GM12878 (cell line): Measurements from ENCODE around the gene MYO1H.

Experiments
- ATF3 ChIP-seq: IDR thresholded peaks from 2 replicates; pipeline ENCODE4 v1.6.1; 2011; ENCODE audit warnings: low read depth, mild to moderate bottlenecking, low read length, moderate library complexity, borderline replicate concordance; ENCODE audit errors: extremely low read depth
- BRCA1 ChIP-seq: IDR thresholded peaks from 2 replicates; pipeline ENCODE4 v1.6.1; 2011; ENCODE audit warnings: low read depth, low read length, improper control_type of control experiment
- CHD4 ChIP-seq: fragments of 200-600 bp; sonication (generic); IDR thresholded peaks from 2 replicates; pipeline ENCODE4 v1.6.1; 2016; ENCODE audit warnings: mild to moderate bottlenecking
- FOS ChIP-seq: IDR thresholded peaks from 3 replicates; pipeline ENCODE4 v1.6.1; 2011; ENCODE audit warnings: borderline replicate concordance; ENCODE audit not compliant: insufficient read length; ENCODE audit errors: extremely low read depth
- MXI1 ChIP-seq: fragments of 150-350 bp; IDR thresholded peaks from 2 replicates; pipeline ENCODE4 v1.6.1; 2011; ENCODE audit warnings: low read depth, mild to moderate bottlenecking, inconsistent platforms, low read length, improper control_type of control experiment
- NKRF ChIP-seq: fragments of 450-650 bp; conservative IDR thresholded peaks from 2 replicates; pipeline ENCODE4 v1.6.1; 2017; ENCODE audit warnings: mild to moderate bottlenecking, moderate library complexity
- RAD21 ChIP-seq: IDR thresholded peaks from 2 replicates; pipeline ENCODE4 v1.6.1; 2011; ENCODE audit warnings: mild to moderate bottlenecking, low read depth, low read length, moderate library complexity; ENCODE audit not compliant: insufficient read depth
- SREBF1 ChIP-seq: IDR thresholded peaks from 2 replicates; pipeline ENCODE4 v1.6.1; 2012; ENCODE audit warnings: mild to moderate bottlenecking, low read length
- TF ChIP-seq, protein P1 (sequence below), 3 experiments: IDR thresholded peaks in 2 of 3; conservative IDR thresholded peaks in 1 of 3; 2 replicates each; pipeline ENCODE4 v1.5.1; 2011; ENCODE audit warnings: low read depth in 3 of 3, low read length in 3 of 3, mild to moderate bottlenecking in 3 of 3, control low read depth in 2 of 3, moderate library complexity in 2 of 3, inconsistent platforms in 1 of 3, mixed read lengths in 1 of 3; ENCODE audit not compliant: control insufficient read depth in 2 of 3, insufficient read depth in 1 of 3; ENCODE audit errors: extremely low read depth in 1 of 3
- TF ChIP-seq, protein P2 (sequence below): fragments of 450-650 bp; IDR thresholded peaks from 2 replicates; pipeline ENCODE4 v1.6.1; 2017; ENCODE audit warnings: mild to moderate bottlenecking
- TF ChIP-seq, protein P3 (sequence below): fragments of 450-650 bp; IDR thresholded peaks from 2 replicates; pipeline ENCODE4 v1.6.1; 2018; ENCODE audit warnings: mild to moderate bottlenecking, low read depth, moderate library complexity; ENCODE audit not compliant: partially characterized antibody

DNA sequence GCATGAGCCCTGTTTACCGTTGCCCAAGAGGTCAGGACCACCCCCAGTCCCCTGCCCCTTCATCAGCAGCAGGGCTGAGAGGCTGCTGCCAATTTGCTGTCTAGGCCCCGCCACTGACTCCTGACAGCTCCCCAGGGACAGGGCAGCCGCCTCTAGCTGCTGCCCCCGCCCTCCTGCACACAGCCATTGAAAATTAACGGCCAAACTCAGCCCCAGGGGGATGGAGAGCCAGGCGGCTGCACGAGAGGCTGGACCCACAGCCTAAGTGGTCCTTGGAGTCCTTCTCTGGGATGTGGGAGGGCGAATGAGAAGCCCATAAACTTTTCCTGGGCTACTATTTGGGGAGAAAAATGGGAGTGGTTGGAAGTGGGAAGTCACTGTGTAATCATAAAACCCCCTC lies 43.2 kb upstream of the MYO1H start:
- no peak for TF ChIP-seq RAD21
- TF ChIP-seq, protein P1, sequence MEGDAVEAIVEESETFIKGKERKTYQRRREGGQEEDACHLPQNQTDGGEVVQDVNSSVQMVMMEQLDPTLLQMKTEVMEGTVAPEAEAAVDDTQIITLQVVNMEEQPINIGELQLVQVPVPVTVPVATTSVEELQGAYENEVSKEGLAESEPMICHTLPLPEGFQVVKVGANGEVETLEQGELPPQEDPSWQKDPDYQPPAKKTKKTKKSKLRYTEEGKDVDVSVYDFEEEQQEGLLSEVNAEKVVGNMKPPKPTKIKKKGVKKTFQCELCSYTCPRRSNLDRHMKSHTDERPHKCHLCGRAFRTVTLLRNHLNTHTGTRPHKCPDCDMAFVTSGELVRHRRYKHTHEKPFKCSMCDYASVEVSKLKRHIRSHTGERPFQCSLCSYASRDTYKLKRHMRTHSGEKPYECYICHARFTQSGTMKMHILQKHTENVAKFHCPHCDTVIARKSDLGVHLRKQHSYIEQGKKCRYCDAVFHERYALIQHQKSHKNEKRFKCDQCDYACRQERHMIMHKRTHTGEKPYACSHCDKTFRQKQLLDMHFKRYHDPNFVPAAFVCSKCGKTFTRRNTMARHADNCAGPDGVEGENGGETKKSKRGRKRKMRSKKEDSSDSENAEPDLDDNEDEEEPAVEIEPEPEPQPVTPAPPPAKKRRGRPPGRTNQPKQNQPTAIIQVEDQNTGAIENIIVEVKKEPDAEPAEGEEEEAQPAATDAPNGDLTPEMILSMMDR (IDR thresholded peaks at IDR 0.05 in 2 of 3, conservative IDR thresholded peaks at IDR 0.05 in 1 of 3; ENCODE audit: control insufficient read depth in 2 of 3, extremely low read depth in 1 of 3, insufficient read depth in 1 of 3, low read depth in 3 of 3, low read length in 3 of 3): no peak
- TF ChIP-seq MXI1: no peak
- no peak for TF ChIP-seq FOS
- TF ChIP-seq SREBF1: no peak
- TF ChIP-seq BRCA1: no peak
- no peak for TF ChIP-seq NKRF
- TF ChIP-seq CHD4: no peak
- no peak for TF ChIP-seq ATF3
- TF ChIP-seq, protein P2, sequence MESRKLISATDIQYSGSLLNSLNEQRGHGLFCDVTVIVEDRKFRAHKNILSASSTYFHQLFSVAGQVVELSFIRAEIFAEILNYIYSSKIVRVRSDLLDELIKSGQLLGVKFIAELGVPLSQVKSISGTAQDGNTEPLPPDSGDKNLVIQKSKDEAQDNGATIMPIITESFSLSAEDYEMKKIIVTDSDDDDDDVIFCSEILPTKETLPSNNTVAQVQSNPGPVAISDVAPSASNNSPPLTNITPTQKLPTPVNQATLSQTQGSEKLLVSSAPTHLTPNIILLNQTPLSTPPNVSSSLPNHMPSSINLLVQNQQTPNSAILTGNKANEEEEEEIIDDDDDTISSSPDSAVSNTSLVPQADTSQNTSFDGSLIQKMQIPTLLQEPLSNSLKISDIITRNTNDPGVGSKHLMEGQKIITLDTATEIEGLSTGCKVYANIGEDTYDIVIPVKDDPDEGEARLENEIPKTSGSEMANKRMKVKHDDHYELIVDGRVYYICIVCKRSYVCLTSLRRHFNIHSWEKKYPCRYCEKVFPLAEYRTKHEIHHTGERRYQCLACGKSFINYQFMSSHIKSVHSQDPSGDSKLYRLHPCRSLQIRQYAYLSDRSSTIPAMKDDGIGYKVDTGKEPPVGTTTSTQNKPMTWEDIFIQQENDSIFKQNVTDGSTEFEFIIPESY: no peak
- TF ChIP-seq, protein P3, sequence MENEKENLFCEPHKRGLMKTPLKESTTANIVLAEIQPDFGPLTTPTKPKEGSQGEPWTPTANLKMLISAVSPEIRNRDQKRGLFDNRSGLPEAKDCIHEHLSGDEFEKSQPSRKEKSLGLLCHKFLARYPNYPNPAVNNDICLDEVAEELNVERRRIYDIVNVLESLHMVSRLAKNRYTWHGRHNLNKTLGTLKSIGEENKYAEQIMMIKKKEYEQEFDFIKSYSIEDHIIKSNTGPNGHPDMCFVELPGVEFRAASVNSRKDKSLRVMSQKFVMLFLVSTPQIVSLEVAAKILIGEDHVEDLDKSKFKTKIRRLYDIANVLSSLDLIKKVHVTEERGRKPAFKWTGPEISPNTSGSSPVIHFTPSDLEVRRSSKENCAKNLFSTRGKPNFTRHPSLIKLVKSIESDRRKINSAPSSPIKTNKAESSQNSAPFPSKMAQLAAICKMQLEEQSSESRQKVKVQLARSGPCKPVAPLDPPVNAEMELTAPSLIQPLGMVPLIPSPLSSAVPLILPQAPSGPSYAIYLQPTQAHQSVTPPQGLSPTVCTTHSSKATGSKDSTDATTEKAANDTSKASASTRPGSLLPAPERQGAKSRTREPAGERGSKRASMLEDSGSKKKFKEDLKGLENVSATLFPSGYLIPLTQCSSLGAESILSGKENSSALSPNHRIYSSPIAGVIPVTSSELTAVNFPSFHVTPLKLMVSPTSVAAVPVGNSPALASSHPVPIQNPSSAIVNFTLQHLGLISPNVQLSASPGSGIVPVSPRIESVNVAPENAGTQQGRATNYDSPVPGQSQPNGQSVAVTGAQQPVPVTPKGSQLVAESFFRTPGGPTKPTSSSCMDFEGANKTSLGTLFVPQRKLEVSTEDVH: no peak
